ENCODE measurements around the gene TMEM170B.

TMEM170B gene

GRCh38 chr6:11593096-11593495 is 55.5 kb downstream of the TMEM170B start:
- H3K4me1 ChIP-seq (ENCODE audit: insufficient read depth, low read length) = no peaks in the 10 kb centered on the region
- no peaks in the 10 kb centered on the region for H3K9me3 ChIP-seq (ENCODE audit: insufficient read depth, low read depth, low read length)
- no peak overlapping the region for H3K9ac ChIP-seq (ENCODE audit: low read depth, low read length)
- no peak overlapping the region for H3K27ac ChIP-seq (ENCODE audit: low read length)
- no peaks in the 10 kb centered on the region for H3K36me3 ChIP-seq (ENCODE audit: insufficient read depth, low read depth, low read length)
- H3K27me3 ChIP-seq (ENCODE audit: insufficient read depth, low read length) = no peaks in the 10 kb centered on the region
- no peak overlapping the region for H3K4me3 ChIP-seq (ENCODE audit: low read length)

GRCh38 chr6:11595903-11596302 is 58.4 kb downstream of the TMEM170B start:
- no peak overlapping the region for H3K9ac ChIP-seq (ENCODE audit: low read depth, low read length)
- no peaks in the 10 kb centered on the region for H3K36me3 ChIP-seq (ENCODE audit: insufficient read depth, low read depth, low read length)
- no peak overlapping the region for H3K27ac ChIP-seq (ENCODE audit: low read length)
- H3K4me1 ChIP-seq (ENCODE audit: insufficient read depth, low read length) = no peaks in the 10 kb centered on the region
- no peaks in the 10 kb centered on the region for H3K27me3 ChIP-seq (ENCODE audit: insufficient read depth, low read length)
- H3K9me3 ChIP-seq (ENCODE audit: insufficient read depth, low read depth, low read length) = no peaks in the 10 kb centered on the region
- H3K4me3 ChIP-seq (ENCODE audit: low read length) = no peak overlapping the region

GRCh38 chr6:11596640-11597237 is 59.2 kb downstream of the TMEM170B start:
- H3K9me3 ChIP-seq (ENCODE audit: insufficient read depth, low read depth, low read length) = no peaks in the 10 kb centered on the region
- no peak overlapping the region for H3K4me3 ChIP-seq (ENCODE audit: low read length)
- no peak overlapping the region for H3K27ac ChIP-seq (ENCODE audit: low read length)
- no peaks in the 10 kb centered on the region for H3K27me3 ChIP-seq (ENCODE audit: insufficient read depth, low read length)
- H3K9ac ChIP-seq (ENCODE audit: low read depth, low read length) = no peak overlapping the region
- H3K4me1 ChIP-seq (ENCODE audit: insufficient read depth, low read length) = no peaks in the 10 kb centered on the region
- no peaks in the 10 kb centered on the region for H3K36me3 ChIP-seq (ENCODE audit: insufficient read depth, low read depth, low read length)

- H3K9me3 ChIP-seq (ENCODE audit: insufficient read depth, low read depth, low read length) = no peaks in the 10 kb centered on the region
- H3K4me3 ChIP-seq (ENCODE audit: low read length) = no peak overlapping the region
- H3K36me3 ChIP-seq (ENCODE audit: insufficient read depth, low read depth, low read length) = no peaks in the 10 kb centered on the region
- H3K27me3 ChIP-seq (ENCODE audit: insufficient read depth, low read length) = no peaks in the 10 kb centered on the region
- peaks cover 6% of the 10 kb centered on the region for H3K4me1 ChIP-seq (ENCODE audit: insufficient read depth, low read length)
- H3K9ac ChIP-seq (ENCODE audit: low read depth, low read length) = no peak overlapping the region
- no peak overlapping the region for H3K27ac ChIP-seq (ENCODE audit: low read length)
Observed at GRCh38 chr6:11598687-11599086, 61.1 kb downstream of the TMEM170B start.

- peaks cover 6% of the 10 kb centered on the region for H3K4me1 ChIP-seq (ENCODE audit: insufficient read depth, low read length)
- H3K27ac ChIP-seq (ENCODE audit: low read length) = no peak overlapping the region
- H3K36me3 ChIP-seq (ENCODE audit: insufficient read depth, low read depth, low read length) = no peaks in the 10 kb centered on the region
- no peak overlapping the region for H3K4me3 ChIP-seq (ENCODE audit: low read length)
- no peaks in the 10 kb centered on the region for H3K27me3 ChIP-seq (ENCODE audit: insufficient read depth, low read length)
- no peaks in the 10 kb centered on the region for H3K9me3 ChIP-seq (ENCODE audit: insufficient read depth, low read depth, low read length)
- H3K9ac ChIP-seq (ENCODE audit: low read depth, low read length) = no peak overlapping the region
Observed at GRCh38 chr6:11600251-11600650, 62.7 kb downstream of the TMEM170B start.

- H3K9ac ChIP-seq (ENCODE audit: low read depth, low read length) = no peak overlapping the region
- peaks cover 7% of the 10 kb centered on the region for H3K4me1 ChIP-seq (ENCODE audit: insufficient read depth, low read length)
- no peaks in the 10 kb centered on the region for H3K27me3 ChIP-seq (ENCODE audit: insufficient read depth, low read length)
- H3K36me3 ChIP-seq (ENCODE audit: insufficient read depth, low read depth, low read length) = no peaks in the 10 kb centered on the region
- no peaks in the 10 kb centered on the region for H3K9me3 ChIP-seq (ENCODE audit: insufficient read depth, low read depth, low read length)
- H3K4me3 ChIP-seq (ENCODE audit: low read length) = no peak overlapping the region
- H3K27ac ChIP-seq (ENCODE audit: low read length) = no peak overlapping the region
Observed at GRCh38 chr6:11601776-11602605, 64.4 kb downstream of the TMEM170B start.

- no peak overlapping the region for H3K9ac ChIP-seq (ENCODE audit: low read depth, low read length)
- no peaks in the 10 kb centered on the region for H3K9me3 ChIP-seq (ENCODE audit: insufficient read depth, low read depth, low read length)
- no peak overlapping the region for H3K4me3 ChIP-seq (ENCODE audit: low read length)
- no peak overlapping the region for H3K27ac ChIP-seq (ENCODE audit: low read length)
- no peaks in the 10 kb centered on the region for H3K27me3 ChIP-seq (ENCODE audit: insufficient read depth, low read length)
- H3K4me1 ChIP-seq (ENCODE audit: insufficient read depth, low read length) = peaks cover 11% of the 10 kb centered on the region
- H3K36me3 ChIP-seq (ENCODE audit: insufficient read depth, low read depth, low read length) = no peaks in the 10 kb centered on the region
Observed at GRCh38 chr6:11604215-11604614, 66.7 kb downstream of the TMEM170B start.

- Histone ChIP-seq H3K27me3 (ENCODE audit: insufficient read depth, low read length) (no peaks in the 10 kb centered on the region), H3K9ac (ENCODE audit: low read depth, low read length) (no peak overlapping the region), H3K27ac (ENCODE audit: low read length) (no peak overlapping the region), H3K9me3 (ENCODE audit: insufficient read depth, low read depth, low read length) (no peaks in the 10 kb centered on the region), H3K4me3 (ENCODE audit: low read length) (no peak overlapping the region), H3K36me3 (ENCODE audit: insufficient read depth, low read depth, low read length) (no peaks in the 10 kb centered on the region), H3K4me1 (ENCODE audit: insufficient read depth, low read length) (peaks cover 17% of the 10 kb centered on the region)
Observed at GRCh38 chr6:11604836-11605506, 67.4 kb downstream of the TMEM170B start.

GRCh38 chr6:11605507-11605905 is 68.0 kb downstream of the TMEM170B start:
- H3K27me3 ChIP-seq (ENCODE audit: insufficient read depth, low read length) = no peaks in the 10 kb centered on the region
- peaks cover 17% of the 10 kb centered on the region for H3K4me1 ChIP-seq (ENCODE audit: insufficient read depth, low read length)
- no peak overlapping the region for H3K27ac ChIP-seq (ENCODE audit: low read length)
- no peak overlapping the region for H3K9ac ChIP-seq (ENCODE audit: low read depth, low read length)
- no peak overlapping the region for H3K4me3 ChIP-seq (ENCODE audit: low read length)
- no peaks in the 10 kb centered on the region for H3K36me3 ChIP-seq (ENCODE audit: insufficient read depth, low read depth, low read length)
- H3K9me3 ChIP-seq (ENCODE audit: insufficient read depth, low read depth, low read length) = no peaks in the 10 kb centered on the region

GRCh38 chr6:11606332-11606731 is 68.8 kb downstream of the TMEM170B start:
- H3K27ac ChIP-seq (ENCODE audit: low read length) = no peak overlapping the region
- H3K9me3 ChIP-seq (ENCODE audit: insufficient read depth, low read depth, low read length) = no peaks in the 10 kb centered on the region
- no peaks in the 10 kb centered on the region for H3K36me3 ChIP-seq (ENCODE audit: insufficient read depth, low read depth, low read length)
- H3K4me3 ChIP-seq (ENCODE audit: low read length) = no peak overlapping the region
- peaks cover 17% of the 10 kb centered on the region for H3K4me1 ChIP-seq (ENCODE audit: insufficient read depth, low read length)
- H3K27me3 ChIP-seq (ENCODE audit: insufficient read depth, low read length) = no peaks in the 10 kb centered on the region
- H3K9ac ChIP-seq (ENCODE audit: low read depth, low read length) = no peak overlapping the region

- H3K27ac ChIP-seq (ENCODE audit: low read length) = no peak overlapping the region
- no peak overlapping the region for H3K9ac ChIP-seq (ENCODE audit: low read depth, low read length)
Observed at GRCh38 chr6:11607383-11607782, 69.8 kb downstream of the TMEM170B start.

More at GRCh38 chr6:11607383-11607782, 69.8 kb downstream of the TMEM170B start:
- Histone ChIP-seq H3K36me3 (ENCODE audit: insufficient read depth, low read depth, low read length) (no peaks in the 10 kb centered on the region), H3K4me3 (ENCODE audit: low read length) (no peak overlapping the region), H3K4me1 (ENCODE audit: insufficient read depth, low read length) (peaks cover 13% of the 10 kb centered on the region), H3K27me3 (ENCODE audit: insufficient read depth, low read length) (no peaks in the 10 kb centered on the region), H3K9me3 (ENCODE audit: insufficient read depth, low read depth, low read length) (no peaks in the 10 kb centered on the region)

Data from iPS-20b (cell line).